Stimulated activated CD4-positive, alpha-beta T cell treated with anti-CD3 and anti-CD28 coated beads, TNF-alpha, amount 100 ng/mL, for 1 hour (primary cell): Measurements from ENCODE around the gene POMGNT2.
"Not testable (repeated sequence)": the region's sequence is repeated elsewhere in the genome, so short reads cannot be mapped to it uniquely, and the experiment has no call there.

Source experiments
- DNase-seq, 3 donors: peaks; one replicate each; pipeline ENCODE4 v3.0.0-alpha.2; 2020; ENCODE audit warnings: low read depth in 3 of 3, low spot score in 1 of 3

The POMGNT2 gene

DNA sequence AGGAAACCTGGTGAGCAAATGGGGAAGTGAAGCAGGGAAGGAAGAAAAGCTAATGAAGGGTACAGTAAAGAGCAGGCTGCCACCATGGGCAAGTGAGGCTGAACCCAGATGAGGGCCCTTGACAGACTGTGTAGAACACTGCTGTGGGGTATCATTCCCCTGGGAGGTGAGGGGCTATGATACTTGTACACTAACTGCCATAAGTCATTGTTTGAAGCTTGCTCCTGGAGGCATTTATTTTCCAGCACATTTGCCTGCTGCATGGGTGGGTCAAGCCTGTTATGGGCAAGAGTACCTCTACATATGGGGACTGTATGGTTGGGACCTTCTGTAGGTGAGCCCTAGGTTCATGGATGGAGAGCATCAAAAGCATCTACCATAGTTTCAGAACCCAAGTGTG lies 57.4 kb downstream of the POMGNT2 start:
- DNase-seq: no peak

DNA sequence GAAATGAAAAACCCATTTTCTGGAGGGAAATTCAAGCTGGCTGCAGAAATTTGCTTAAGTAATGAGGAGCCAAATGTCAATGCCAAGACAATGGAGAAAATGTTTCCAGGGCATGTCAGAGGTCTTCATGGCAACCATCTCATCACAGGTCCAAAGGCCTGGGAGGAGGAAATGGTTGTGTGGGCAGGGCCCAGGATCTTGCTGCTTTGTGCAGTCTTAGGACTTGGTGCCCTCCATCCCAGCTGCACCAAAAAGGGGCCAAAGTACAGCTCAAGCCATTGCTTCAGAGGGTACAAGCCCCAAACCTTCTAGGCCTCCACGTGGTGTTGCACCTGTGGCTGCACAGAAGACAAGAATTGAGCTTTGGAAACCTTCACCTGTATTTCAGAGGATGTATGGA lies 59.3 kb downstream of the POMGNT2 start:
- DNase-seq: no peak

DNA sequence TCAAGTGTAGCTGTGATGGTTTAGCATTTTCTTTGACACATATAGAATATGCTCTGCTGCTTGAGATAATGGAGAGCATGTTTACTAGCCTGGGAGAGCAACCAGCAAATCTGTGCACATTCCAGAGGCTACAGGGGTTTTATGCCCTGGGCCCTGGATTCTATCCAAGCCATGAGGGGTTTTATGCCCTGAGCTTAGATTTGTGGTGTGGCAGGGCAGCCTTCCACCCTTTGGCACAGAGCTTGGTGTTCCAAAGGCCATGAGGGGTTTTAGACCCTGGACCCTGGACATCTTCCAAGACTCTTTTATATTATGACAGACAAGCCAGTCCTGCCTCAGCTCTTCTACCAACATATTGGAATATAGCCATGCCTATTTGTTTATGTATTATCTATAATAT lies 60.8 kb downstream of the POMGNT2 start:
- DNase-seq: not testable (repeated sequence)

DNA sequence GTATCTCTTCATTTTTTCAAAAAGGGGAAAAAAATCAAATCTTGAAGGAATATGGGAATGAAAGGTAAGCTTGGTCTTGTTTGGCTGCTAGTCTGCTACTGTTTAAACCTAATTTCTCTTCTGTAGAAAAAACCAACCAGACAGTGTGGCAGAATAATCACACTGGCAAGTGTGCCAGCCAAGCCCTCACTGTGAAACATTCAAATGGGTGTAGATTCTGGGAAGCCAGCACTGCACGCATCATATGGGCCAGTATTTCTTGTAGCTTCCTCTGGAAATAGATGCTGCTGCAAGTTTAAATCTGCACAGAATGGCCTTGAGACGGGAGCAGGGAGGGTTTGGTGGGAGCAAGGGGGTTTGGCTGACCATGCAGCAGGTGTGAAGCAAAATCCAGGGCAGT lies 62.1 kb downstream of the POMGNT2 start:
- DNase-seq: no peak

DNA sequence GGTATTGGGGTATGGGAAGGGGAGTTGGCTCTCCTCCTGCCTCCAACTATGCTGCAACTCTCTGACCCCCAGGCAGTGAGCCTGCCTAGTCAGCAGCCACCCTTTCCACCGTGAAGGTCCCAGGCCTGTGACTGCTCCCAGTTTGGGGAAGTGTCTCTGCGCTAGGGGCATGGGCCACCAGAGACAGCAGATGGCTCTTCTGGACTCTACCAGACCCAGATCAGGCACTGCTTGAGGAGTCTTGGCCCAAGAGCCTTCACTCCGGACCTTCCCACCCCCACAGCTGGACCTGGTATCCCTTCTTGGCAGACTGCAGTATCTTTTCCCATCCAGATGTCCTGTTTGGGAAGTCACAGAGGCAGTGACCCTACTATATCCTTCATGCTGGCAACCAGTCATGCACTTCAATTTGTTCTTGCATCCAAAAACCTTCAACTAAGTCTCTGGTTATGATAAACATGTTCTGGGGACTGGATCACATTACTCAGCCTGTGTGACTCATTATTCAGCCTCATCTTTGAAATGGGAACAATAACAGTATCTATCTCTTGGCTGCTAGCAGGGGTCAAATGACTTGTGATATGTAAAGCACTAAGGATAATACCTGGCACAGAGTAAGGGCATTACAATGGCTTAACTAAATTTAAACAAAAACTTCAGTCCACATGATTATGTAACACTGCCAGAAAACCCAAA lies 62.7 kb downstream of the POMGNT2 start:
- DNase-seq: no peak

DNA sequence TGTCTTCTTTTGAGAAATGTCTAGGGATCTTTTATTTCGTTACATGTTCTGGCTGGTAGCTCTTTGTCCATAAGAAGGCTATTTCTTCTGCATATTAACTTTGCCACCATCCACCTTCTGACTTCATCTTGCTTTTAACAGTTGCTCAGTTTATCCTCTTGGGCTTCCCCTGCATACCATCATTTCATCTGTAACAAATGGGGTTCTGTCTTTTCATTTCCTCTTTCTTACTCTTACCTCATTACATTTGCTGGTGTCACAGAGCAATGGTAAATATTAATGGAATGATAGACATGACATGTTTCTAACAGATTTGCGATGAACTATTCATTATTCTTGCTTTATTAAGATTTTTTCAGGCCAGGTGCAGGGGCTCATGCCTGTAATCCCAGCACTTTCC lies 64.4 kb downstream of the POMGNT2 start:
- DNase-seq: no peak

DNA sequence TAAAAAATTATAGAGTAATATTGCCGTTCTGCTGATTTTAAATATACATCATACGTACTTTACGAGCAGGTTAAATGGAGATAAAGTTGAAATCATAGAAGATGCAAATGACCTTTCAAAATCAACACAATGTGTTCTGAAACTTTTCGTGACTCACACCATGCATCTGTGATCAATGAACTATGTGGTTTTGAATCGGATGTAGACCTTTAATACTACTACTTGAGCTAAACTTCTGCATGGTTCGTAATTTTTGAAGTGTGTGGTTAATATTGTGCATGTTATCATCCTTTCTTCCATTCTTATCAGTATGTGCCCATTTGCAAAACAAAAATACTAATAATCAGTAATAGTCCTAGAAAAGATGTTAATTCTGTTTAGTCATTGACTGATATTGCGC lies 67.9 kb downstream of the POMGNT2 start:
- DNase-seq: no peak

DNA sequence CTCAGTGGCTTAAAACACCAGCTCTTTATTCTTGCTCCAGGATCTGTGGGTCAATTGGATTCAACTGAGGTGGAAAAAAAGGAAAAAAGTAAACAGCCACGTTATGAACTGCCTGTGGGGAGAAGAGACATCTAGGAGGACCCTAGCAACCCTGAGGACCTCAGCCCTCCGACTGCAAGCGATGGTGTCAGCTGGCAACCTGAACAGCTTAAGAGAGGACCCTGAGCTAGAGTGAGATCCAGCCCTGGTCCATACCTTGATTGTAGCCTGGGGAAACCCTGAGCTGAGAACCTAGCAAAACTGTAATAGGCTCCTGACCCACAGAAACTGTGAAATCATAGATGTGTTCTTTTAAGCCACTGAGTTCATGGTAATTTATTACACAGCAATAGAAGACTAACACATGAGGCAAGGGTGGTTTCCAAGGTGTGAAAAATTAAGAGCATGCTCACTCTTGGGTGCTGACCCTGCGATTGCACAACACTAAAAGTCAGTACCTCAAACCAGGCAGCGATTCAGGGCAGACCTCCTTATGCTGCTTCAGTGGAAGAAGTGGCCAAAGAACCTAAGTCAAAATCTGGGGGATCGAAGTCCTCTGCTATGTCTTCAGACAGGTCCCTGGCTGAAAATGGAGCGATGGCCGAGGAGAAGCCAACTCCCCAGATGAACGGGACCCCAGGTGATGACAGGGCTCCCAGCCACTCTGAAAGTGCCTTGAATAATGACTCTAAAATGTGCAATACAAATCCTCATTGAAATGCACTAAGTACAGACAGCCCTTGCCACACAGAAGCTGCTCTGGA lies 69.1 kb downstream of the POMGNT2 start:
- DNase-seq: no peak

DNA sequence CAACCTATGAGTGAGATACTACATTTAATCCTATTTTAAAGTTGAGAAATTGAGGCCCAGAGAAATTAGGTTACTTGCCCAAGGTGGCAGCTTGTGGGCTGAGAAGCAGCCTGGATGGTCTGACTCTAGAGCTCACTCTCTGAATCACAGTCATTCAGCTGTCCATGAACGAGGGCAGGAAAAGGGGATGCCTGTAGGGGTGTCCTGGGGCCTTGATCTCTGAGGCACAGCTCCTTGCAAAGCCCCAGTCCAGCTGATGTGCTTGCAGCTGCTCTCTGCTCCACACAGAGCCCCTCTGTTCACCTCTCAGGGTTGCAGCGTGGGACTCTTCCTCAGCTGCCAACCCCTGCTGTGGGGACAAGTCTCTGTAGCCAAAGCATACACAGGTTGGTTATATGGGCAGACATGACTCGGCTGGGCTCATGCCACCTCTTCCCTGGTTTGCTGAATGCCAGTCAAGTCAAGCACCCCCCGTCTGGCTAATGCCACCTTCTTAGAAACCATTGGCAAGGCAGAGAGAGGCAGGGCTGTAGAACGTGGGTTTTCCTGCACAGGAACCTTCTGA lies 70.0 kb downstream of the POMGNT2 start:
- DNase-seq: no peak

DNA sequence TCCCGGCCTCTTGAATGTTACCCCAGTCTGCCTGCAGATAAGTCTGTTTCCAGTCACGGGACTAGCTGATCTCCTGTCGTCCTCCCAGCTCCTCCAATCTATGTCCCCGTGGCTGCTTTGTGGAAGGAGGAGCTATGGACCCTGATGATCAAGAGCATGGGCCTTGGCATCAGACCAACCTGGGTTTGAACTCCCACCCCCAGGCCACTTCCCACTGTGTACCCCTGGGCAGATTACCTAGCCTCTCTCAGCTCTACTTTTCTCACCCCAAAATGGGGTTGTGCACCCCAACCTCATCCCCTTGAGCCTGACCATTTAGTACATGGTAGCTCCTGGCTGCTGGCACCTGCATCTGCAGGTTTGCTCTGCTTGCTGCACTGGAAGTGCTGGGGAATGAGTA lies 71.0 kb downstream of the POMGNT2 start:
- no peak for DNase-seq

DNA sequence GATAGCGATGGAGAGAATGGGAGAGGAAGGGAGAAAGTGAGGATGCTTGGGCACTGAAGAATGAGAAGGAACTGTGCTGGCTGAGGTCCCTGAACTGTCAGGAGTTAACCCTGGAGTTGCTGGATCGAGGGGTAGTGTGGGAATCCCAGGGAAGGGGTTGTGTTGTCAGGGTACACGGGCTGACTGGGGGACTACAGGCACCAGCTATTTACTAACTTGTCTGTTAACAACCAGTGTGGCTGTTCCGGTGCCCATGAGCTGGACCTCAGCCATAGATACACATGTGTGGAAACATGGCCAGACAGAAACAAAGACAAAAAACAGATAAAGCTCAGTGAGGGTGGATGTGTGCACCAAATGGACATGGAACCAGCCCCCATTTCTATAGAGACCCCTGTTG lies 71.7 kb downstream of the POMGNT2 start:
- DNase-seq: no peak

DNA sequence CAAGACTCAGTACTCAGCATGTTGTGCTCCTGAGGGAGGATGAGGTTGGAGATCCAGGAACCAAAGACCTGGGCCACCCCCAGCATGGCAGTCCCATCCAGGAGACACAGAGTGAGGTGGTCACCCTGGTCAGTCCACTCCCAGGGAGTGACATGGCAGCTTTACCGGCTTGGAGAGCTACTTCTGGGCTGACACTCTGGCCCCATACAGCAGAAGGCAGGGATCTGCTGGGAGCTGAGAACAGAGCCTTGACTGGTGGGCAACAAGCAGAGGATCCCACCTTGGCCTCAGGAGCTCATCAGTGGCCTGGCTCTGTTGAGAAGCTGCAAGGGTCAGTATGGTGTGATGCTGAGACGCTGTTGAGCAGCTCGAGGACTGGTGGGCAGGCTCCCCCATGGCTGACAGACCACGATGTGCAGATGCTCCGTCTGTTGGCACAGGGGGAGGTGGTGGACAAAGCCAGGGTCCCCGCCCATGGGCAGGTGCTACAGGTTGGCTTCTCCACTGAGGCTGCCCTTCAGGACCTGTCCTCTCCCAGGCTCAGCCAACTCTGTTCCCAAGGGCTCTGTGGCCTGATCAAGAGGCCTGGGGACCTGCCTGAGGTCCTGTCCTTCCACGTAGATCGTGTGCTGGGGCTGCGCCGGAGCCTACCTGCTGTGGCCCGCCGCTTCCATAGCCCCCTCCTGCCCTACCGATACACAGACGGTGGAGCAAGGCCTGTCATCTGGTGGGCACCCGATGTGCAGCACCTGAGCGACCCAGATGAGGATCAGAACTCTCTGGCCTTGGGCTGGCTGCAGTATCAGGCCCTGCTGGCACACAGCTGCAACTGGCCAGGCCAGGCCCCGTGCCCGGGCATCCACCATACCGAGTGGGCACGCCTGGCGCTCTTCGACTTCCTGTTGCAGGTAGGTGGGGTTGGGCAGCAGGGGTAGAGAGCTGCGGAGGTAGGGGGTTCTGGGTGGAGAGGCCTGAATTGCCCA lies 72.9 kb downstream of the POMGNT2 start:
- DNase-seq: no peak

DNA sequence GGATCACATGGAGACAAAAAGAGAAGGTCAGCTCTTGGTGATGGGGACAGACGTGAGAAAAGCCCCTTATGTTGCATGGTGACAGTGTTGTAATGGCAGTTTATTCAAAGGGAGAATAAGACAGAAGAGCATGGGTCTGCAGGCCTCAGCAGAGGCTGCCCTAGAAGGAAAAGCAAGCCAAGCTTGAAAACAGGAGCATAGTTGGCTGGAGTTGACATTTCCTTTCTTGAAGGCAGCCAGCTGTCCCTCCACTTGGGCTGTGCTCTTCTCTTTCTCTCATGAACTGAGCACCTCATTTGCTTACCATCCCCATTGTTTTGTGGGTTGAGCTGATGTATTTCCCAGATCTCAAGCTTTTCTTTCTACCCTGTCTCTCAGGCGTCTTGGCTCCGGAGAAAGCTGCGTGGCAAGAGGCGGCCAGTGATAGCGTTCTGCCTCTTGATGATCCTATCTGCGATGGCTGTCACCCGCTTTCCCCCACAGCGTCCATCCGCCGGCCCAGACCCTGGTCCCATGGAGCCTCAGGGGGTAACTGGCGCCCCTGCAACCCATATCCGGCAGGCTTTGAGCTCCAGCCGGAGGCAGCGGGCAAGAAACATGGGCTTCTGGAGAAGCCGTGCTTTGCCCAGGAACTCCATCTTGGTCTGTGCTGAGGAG lies 73.9 kb downstream of the POMGNT2 start:
- no peak for DNase-seq

DNA sequence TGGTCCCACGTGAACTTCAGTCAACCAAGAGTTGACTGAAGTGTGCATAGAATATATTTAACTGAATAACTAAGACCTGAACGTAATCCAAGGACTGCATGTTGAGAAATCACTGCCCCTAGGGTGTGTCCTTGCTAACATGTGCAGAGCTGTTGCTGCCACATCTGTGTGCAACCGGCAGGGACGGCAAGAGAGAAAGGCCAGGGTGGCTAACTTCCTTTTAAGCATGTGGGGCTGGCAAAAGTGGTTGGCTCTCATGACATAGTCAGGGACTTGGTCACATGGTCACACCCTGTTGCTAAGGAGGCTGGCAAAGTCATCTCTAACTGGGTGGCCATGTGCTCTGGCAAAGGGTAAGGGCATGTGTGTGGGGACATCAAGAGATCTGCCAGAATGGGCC lies 74.4 kb downstream of the POMGNT2 start:
- no peak for DNase-seq

DNA sequence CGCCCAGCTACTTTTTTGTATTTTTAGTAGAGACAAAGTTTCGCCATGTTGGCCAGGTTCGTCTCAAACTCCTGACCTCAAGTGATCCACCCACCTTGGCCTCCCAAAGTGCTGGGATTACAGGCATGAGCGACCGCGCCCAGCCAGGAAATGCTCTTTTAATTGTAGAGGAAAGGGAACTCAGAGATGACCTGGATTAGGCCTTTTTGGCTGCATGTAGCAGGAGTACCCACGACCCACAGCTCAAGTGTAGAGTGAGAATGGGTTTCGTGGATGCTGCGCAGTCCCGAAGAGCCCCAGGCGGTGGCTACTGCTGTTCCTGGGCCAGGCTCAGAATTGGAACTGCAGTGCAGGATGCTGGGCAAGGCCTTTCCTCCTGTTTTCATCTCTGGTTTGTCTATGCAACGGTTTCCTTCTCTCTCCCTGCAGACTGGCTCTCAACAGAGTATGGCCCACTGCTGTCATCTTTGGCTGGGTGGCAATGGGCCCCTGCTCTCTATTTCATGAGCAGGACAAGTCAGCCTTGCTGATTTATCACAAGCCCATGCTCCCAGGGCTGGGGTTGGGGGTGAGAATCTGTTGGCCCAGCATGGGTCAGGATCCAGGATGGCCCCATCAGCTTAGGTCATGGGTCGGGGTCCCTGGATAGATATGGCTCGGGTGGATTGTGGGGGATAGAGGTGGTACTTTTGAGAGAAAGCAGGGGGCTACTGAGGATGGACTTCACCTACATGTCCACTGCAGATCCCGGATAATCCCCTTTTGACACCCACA lies 75.5 kb downstream of the POMGNT2 start:
- DNase-seq: no peak
